T-cell (primary cell): ENCODE measurements around the gene CCDC110. TPM values are rescaled to one million over a fixed set of nuclear protein-coding genes. Genes with fewer than 3 reads are reported as not detected.

Source experiments
- ATAC-seq, 4 experiments: fragments of 200-7000 bp in 3 of 4; fragments of 150-1000 bp in 1 of 4; cut with Tn5 transposase; replicated peaks in 1 of 4; 1 replicate in 3 of 4; 2 replicates in 1 of 4; pipeline ENCODE4 v1.10.0; 2021; ENCODE audit warnings: moderate library complexity in 3 of 4, mild to moderate bottlenecking in 2 of 4, moderate number of reproducible peaks in 1 of 4
- CTCF ChIA-PET, 2 donors: fragments of 300-600 bp; sonication (Branson Sonifier 250); formaldehyde crosslinking; loops; one replicate each; lab custom pipeline; 2022; ENCODE audit warnings: antibody characterized with exemption in 2 of 2; lab: Charles Lee
- POLR2A ChIA-PET, 2 donors: fragments of 300-600 bp; sonication (Branson Sonifier 250); formaldehyde crosslinking; loops; one replicate each; lab custom pipeline; 2022; ENCODE audit warnings: antibody characterized with exemption in 2 of 2; lab: Charles Lee
- DNase-seq, 35 experiments: peaks; one replicate each; pipeline versions ENCODE4 v3.0.0 to v3.0.0-alpha.2; 2013 to 2023
- H3K27ac ChIP-seq: one replicate; pipeline ENCODE4 v1.5.1; 2013; ENCODE audit warnings: low read length
- H3K27me3 ChIP-seq, 2 experiments: replicated peaks in 1 of 2; 1 replicate in 1 of 2; 2 replicates in 1 of 2; pipeline versions ENCODE4 v1.6.1 to v1.7.0; 2013; ENCODE audit warnings: low read length in 1 of 2, mixed read lengths in 1 of 2; ENCODE audit not compliant: control insufficient read depth in 2 of 2, insufficient read depth in 2 of 2; ENCODE audit errors: extremely low read depth in 1 of 2
- H3K36me3 ChIP-seq, 2 donors: 1 replicate in 1 of 2; 2 replicates in 1 of 2; pipeline versions ENCODE4 v1.6.1 to v1.7.0; 2013; ENCODE audit warnings: low read length in 1 of 2; ENCODE audit not compliant: control insufficient read depth in 2 of 2, insufficient read depth in 1 of 2; ENCODE audit errors: extremely low read depth in 1 of 2
- H3K4me1 ChIP-seq, 2 experiments: 1 replicate in 1 of 2; 2 replicates in 1 of 2; pipeline versions ENCODE4 v1.6.1 to v1.7.0; 2013; ENCODE audit warnings: low read length in 2 of 2, mixed read lengths in 1 of 2; ENCODE audit not compliant: insufficient read depth in 2 of 2, control insufficient read depth in 1 of 2; ENCODE audit errors: extremely low read depth in 1 of 2
- H3K4me3 ChIP-seq, 2 donors: 1 replicate in 1 of 2; 2 replicates in 1 of 2; pipeline versions ENCODE4 v1.5.1 to v1.7.0; 2013; ENCODE audit warnings: mild to moderate bottlenecking in 2 of 2, low read length in 1 of 2, moderate library complexity in 1 of 2; ENCODE audit not compliant: control insufficient read depth in 1 of 2; ENCODE audit errors: extremely low read depth in 1 of 2
- H3K9me3 ChIP-seq: 2 replicates; pipeline ENCODE4 v1.7.0; 2013
- H3K27ac Mint-ChIP-seq, 2 donors: one replicate each; pipeline ENCODE4 v1.8.0; 2020 to 2021; ENCODE audit warnings: mild to moderate bottlenecking in 2 of 2, mixed read lengths in 2 of 2
- H3K27me3 Mint-ChIP-seq, 2 donors: one replicate each; pipeline ENCODE4 v1.8.0; 2021 to 2022; ENCODE audit warnings: mixed read lengths in 2 of 2
- H3K36me3 Mint-ChIP-seq: one replicate; pipeline ENCODE4 v1.8.0; 2021; ENCODE audit warnings: mixed read lengths
- H3K4me1 Mint-ChIP-seq, 3 donors: one replicate each; pipeline ENCODE4 v1.8.0; 2020 to 2022; ENCODE audit warnings: mixed read lengths in 3 of 3, mild to moderate bottlenecking in 1 of 3
- H3K4me3 Mint-ChIP-seq, 3 donors: one replicate each; pipeline ENCODE4 v1.8.0; 2020 to 2022; ENCODE audit warnings: mild to moderate bottlenecking in 3 of 3, mixed read lengths in 3 of 3, moderate library complexity in 3 of 3
- H3K9me3 Mint-ChIP-seq, 3 donors: one replicate each; pipeline ENCODE4 v1.8.0; 2020 to 2022; ENCODE audit warnings: mixed read lengths in 3 of 3
- WGBS: methylation state at CpG from one replicate; pipeline ENCODE4 v1.1.5; 2013; ENCODE audit warnings: missing lambda C conversion rate; ENCODE audit not compliant: insufficient coverage; 5-methylcytosine and 5-hydroxymethylcytosine counted together
- total RNA-seq, 35 experiments: library from RNA in 6 of 35; stranded (reverse) in 6 of 35; fragments of 120-200 nt in 1 of 35; gene quantifications; one replicate each; pipeline versions ENCODE4 v1.2.1 to v1.2.4 and lab custom pipeline; 2013 to 2026

CCDC110 gene
- total RNA-seq, 5 donors from 2014 or later (not counting 1 experiment from before 2014, with no cell fraction given), result 0.35 to 0.77 (median 0.47) TPM

- H3K4me1 ChIP-seq, result peaks cover 4 to 7% of the 10 kb centered on the region in 2 experiments
- ChIA-PET POLR2A (interaction anchor here (0.5 to 4.9 kb wide), 3 partner anchors 13 to 26 kb away, joined by 3 to 51 read pairs (median 3); partner anchors contain the start of gene UFSP2 (in 1 of the 2)), CTCF (no interaction called here)
- 90% methylated on average over 2 of the region's 8 CpGs for WGBS
- Mint-ChIP-seq H3K4me1 (peaks cover 18 to 24% (median 23%) of the 10 kb centered on the region in 3 donors), H3K36me3 (peaks cover 40% of the 10 kb centered on the region), H3K27me3 (no peaks in the 10 kb centered on the region), H3K27ac (peak overlapping the region in 1 of 2 donors; percentile 49), H3K9me3 (no peaks in the 10 kb centered on the region), H3K4me3 (no peak overlapping the region)
- peaks cover 0 to 22% of the 10 kb centered on the region in 2 donors for H3K36me3 ChIP-seq
- H3K4me3 ChIP-seq, result no peak overlapping the region
- DNase-seq (no peak), ATAC-seq (no peak)
- H3K27ac ChIP-seq, result no peak overlapping the region
- no peaks in the 10 kb centered on the region for H3K27me3 ChIP-seq
- H3K9me3 ChIP-seq, result no peaks in the 10 kb centered on the region
These were observed 72.1 kb downstream of the CCDC110 start for GRCh38 chr4:185399466-185399865.

DNA sequence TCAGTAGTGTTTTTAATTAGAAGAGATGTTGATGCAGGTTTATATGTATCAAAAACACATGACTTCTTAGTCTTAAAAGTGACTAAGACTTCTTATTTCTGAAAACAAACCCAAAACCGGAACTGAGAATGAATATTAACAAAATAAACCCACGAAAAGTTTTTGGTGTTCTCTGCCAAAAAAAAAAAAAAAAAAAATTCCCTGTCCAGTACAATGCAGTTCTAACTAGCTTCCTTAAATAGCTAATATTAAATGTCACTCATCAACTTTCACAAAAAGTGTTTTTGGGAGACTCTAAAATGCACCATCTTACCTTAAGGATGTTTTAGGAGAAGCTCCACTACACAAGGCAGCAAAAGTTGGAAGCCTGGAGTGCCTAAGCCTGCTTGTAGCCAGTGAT is 72.9 kb downstream of the CCDC110 start:
- H3K9me3 Mint-ChIP-seq, result no peaks in the 10 kb centered on the region
- no peak overlapping the region for H3K4me3 ChIP-seq
- no peak overlapping the region for H3K4me3 Mint-ChIP-seq
- H3K9me3 ChIP-seq, result no peaks in the 10 kb centered on the region
- H3K4me1 ChIP-seq, result peaks cover 4 to 7% of the 10 kb centered on the region in 2 experiments
- peaks cover 0 to 22% of the 10 kb centered on the region in 2 donors for H3K36me3 ChIP-seq
- no peak for ATAC-seq
- H3K4me1 Mint-ChIP-seq, result peaks cover 21 to 30% (median 26%) of the 10 kb centered on the region in 3 donors
- H3K27ac Mint-ChIP-seq, result no peak overlapping the region
- no CpG with 5 or more reads among the region's 2 CpGs for WGBS
- CTCF ChIA-PET, result interaction anchor here in 1 of 2 donors (0.7 kb wide), 1 partner anchor 1090 kb away, joined by 6 read pairs; no protein-coding TSS in a partner anchor
- H3K27me3 Mint-ChIP-seq, result no peaks in the 10 kb centered on the region
- POLR2A ChIA-PET, result interaction anchor here in 1 of 2 donors (0.6 to 4.9 kb wide), 2 partner anchors 26 to 192 kb away, joined by 4 to 51 read pairs; partner anchors contain the start of gene UFSP2
- no peak overlapping the region for H3K27ac ChIP-seq
- H3K27me3 ChIP-seq, result no peaks in the 10 kb centered on the region
- no peak for DNase-seq
- H3K36me3 Mint-ChIP-seq, result peaks cover 36% of the 10 kb centered on the region

DNA sequence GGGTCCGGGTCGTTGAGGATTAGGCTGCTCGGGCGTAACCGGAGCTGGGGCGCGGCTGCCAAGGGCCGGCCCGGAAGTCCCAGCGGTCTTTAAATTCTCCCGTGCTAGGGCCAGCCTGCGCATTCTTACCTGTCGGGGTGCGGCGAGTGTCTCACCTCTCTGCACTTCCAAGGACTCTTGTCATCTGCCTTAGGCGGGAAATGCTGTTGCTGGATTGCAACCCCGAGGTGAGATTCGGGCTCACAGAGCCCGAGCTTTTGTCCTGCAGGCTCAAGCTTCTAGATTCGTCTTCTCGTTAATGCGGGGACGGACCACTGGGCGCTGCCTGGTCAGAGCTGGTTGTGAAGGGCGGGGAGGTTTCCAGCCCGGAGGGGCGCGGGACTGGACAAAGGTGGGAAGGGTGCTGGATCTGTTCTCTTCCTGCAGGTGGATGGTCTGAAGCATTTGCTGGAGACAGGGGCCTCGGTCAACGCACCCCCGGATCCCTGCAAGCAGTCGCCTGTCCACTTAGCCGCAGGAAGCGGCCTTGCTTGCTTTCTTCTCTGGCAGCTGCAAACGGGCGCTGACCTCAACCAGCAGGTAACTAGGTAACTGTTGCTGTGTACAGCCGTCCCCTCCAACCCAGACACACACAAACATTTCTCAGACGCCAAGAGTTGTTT is 74.7 kb downstream of the CCDC110 start, which contains the start of gene ANKRD37:
Gene ANKRD37 (plus strand): TSS at position 118 of the 662 bp plus-strand sequence. CDS start 83 bp downstream, at position 201.
- Mint-ChIP-seq H3K27ac (peak within 1 kb of the TSS; percentile 94 to 96), H3K4me1 (peaks cover 21 to 31% (median 26%) of the 10 kb centered on the region in 3 donors), H3K4me3 (peak within 1 kb of the TSS; percentile 90 to 95 (median 94)), H3K36me3 (peaks cover 25% of the 10 kb centered on the region), H3K9me3 (no peaks in the 10 kb centered on the region), H3K27me3 (no peaks in the 10 kb centered on the region)
- no peak for ATAC-seq
- Histone ChIP-seq H3K27ac (peak within 1 kb of the TSS; percentile 96), H3K4me1 (peaks cover 4 to 7% of the 10 kb centered on the region in 2 experiments), H3K4me3 (peak within 1 kb of the TSS; percentile 87 to 98), H3K36me3 (peaks cover 0 to 14% of the 10 kb centered on the region in 2 donors), H3K9me3 (no peaks in the 10 kb centered on the region), H3K27me3 (no peaks in the 10 kb centered on the region)
- DNase-seq, result peak in 2 of 35 experiments; percentile 3 to 14
- ChIA-PET CTCF (interaction anchor here (0.6 to 2.7 kb wide), 3 partner anchors 28 to 109 kb away, joined by 3 to 16 read pairs (median 4); partner anchors contain the start of gene UFSP2 (in 1 of the 2)), POLR2A (interaction anchor here (1.3 to 4.9 kb wide), 3 partner anchors 28 to 34 kb away, joined by 4 to 51 read pairs (median 6); partner anchors contain the start of gene UFSP2 (in 1 of the 2))
- WGBS, result 22% methylated on average over 33 of the region's 38 CpGs

GRCh38 chr4:185395956-185396723 is 75.4 kb downstream of the CCDC110 start:
- peaks cover 21 to 31% (median 26%) of the 10 kb centered on the region in 3 donors for H3K4me1 Mint-ChIP-seq
- H3K36me3 Mint-ChIP-seq, result peaks cover 19% of the 10 kb centered on the region
- Histone ChIP-seq H3K27ac (peak overlapping the region; percentile 96), H3K36me3 (peaks cover 0 to 14% of the 10 kb centered on the region in 2 donors), H3K27me3 (no peaks in the 10 kb centered on the region), H3K4me3 (peak overlapping the region; percentile 87 to 98), H3K4me1 (peaks cover 4 to 7% of the 10 kb centered on the region in 2 experiments), H3K9me3 (no peaks in the 10 kb centered on the region)
- no peaks in the 10 kb centered on the region for H3K27me3 Mint-ChIP-seq
- peak; percentile 88 to 98 (median 94) for DNase-seq
- ChIA-PET POLR2A (interaction anchor here (0.6 to 4.9 kb wide), 5 partner anchors 29 to 186 kb away, joined by 4 to 51 read pairs (median 6); partner anchors contain the start of genes SNX25 (in 1 of the 2) and UFSP2 (in 1 of the 2)), CTCF (interaction anchor here (0.6 to 2.7 kb wide), 3 partner anchors 29 to 109 kb away, joined by 3 to 16 read pairs (median 4); partner anchors contain the start of gene UFSP2 (in 1 of the 2))
- ATAC-seq, result peak; percentile 91 to 96 (median 92)
- H3K27ac Mint-ChIP-seq, result peak overlapping the region; percentile 94 to 96
- no peaks in the 10 kb centered on the region for H3K9me3 Mint-ChIP-seq
- H3K4me3 Mint-ChIP-seq, result peak overlapping the region; percentile 90 to 95 (median 94)
- under 1% methylated on average over 98 of the region's 98 CpGs for whole genome bisulfite sequencing

DNA sequence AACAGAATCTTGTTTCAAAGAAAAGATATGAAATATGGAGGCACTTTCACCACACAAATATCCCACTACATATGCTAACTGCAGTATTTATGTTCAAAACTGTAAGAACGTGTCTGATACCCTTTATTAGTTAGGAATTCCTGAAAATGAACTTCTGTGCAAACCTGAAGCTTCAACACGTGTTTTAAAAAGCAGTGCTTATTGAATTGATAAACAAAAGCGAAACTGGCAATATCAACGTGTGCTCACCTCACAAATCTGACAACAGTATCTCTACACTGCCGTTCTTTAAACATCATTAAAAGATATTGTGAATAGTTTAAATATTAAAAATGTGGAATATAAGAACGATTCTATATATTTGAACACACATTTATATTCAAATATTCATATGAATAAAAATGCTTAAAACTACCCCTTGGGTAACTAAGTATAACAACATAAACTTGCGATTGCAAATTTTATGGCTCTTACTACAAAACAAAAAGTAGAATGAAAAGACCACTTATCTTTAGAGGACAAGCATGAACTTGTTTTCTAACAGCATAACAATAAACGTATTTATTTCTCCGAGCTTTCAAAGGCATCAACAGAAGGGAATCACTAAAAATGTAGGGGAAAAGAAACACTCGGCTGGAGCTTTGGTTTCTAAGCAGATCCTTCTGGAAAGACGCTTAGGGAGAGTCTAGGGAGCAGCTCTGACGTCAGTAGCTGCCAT is 76.1 kb downstream of the CCDC110 start, which contains the start of gene LRP2BP:
Gene LRP2BP (minus strand): TSS at position 687 of the 718 bp plus-strand sequence. CDS start 17,738 bp downstream, outside the sequence.
- H3K27me3 Mint-ChIP-seq, result no peaks in the 10 kb centered on the region
- H3K9me3 Mint-ChIP-seq, result no peaks in the 10 kb centered on the region
- ChIA-PET CTCF (interaction anchor here (0.5 to 2.7 kb wide), 9 partner anchors 29 to 653 kb away, joined by 3 to 16 read pairs (median 4); partner anchors contain the start of gene UFSP2 (in 1 of the 2)), POLR2A (interaction anchor here (0.5 to 4.9 kb wide), 8 partner anchors 29 to 745 kb away, joined by 3 to 51 read pairs (median 4); partner anchors contain the start of genes SNX25 (in 1 of the 2) and UFSP2 (in 1 of the 2))
- Histone ChIP-seq H3K27ac (peak within 1 kb of the TSS; percentile 96), H3K36me3 (peaks cover 0 to 8% of the 10 kb centered on the region in 2 donors), H3K27me3 (no peaks in the 10 kb centered on the region), H3K4me3 (peak within 1 kb of the TSS; percentile 87 to 98), H3K4me1 (peaks cover 4 to 7% of the 10 kb centered on the region in 2 experiments), H3K9me3 (no peaks in the 10 kb centered on the region)
- peaks cover 21 to 31% (median 26%) of the 10 kb centered on the region in 3 donors for H3K4me1 Mint-ChIP-seq
- H3K36me3 Mint-ChIP-seq, result peaks cover 15% of the 10 kb centered on the region
- peak within 1 kb of the TSS; percentile 94 to 96 for H3K27ac Mint-ChIP-seq
- DNase-seq (peak in 1 of 35 experiments; percentile 56), ATAC-seq (no peak)
- 0% methylated on average over 3 of the region's 12 CpGs for WGBS
- H3K4me3 Mint-ChIP-seq, result peak within 1 kb of the TSS; percentile 90 to 95 (median 94)
